Measurements from ENCODE around the gene SLC6A17.

Gene SLC6A17

DNA sequence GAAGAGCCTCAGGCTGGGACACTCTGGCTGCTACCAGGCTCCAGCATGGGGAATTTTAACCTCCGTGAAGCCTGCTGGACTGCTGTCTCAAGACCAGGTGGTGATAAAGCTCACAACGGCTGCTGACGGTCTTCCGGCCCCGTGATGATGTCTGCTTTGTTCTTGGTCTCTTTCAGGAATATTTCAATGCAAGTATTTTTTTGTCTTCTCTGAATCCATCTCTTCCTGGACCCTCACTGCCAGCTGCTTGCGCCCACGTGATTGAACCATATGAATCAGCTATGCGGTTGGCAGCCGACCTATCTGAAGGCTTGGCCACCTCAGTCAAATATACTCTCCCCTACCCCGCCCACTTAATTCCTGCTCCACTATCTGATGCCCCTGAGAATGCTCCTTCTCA lies 14.6 kb upstream of the SLC6A17 start:
- no peak for DNase-seq

DNA sequence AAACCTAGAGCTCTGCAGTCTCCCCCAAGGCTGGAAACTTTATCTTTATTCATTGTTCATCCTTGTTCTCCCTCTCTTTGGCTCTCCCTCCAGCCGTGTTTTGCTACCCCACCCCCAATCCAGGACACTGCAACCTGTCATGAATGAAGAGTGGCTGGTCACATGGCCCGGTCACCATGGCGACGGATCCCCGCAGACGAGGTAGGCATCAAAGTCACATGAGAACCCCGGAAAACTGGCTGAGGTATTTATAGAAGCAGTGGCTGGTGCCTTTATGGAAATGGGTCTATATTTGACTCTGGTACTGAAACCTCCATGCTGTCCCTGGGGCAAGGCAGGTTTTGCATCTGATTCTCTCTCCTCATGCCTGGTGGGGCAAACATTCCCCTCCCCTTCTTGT lies 13.4 kb upstream of the SLC6A17 start:
- peak; percentile 92 for DNase-seq

DNA sequence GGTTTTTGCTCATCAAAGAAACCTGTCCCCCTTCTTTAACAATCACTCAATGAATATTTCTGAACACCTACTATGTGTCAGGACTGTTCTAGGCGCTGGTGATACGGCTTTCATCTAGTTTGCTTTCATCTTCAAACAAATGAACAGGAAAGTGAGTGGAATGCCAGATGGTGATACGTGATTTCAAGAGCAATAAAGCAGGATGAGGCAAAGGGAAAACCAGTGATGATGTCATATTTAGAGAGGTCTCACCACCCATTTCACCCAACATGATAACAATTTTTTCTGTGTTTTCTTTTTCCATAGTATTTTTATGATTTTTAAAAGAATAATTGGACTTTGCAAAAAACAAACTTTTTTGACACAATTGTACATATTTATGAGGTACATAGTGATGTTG lies 11.3 kb upstream of the SLC6A17 start:
- no peak for DNase-seq

DNA sequence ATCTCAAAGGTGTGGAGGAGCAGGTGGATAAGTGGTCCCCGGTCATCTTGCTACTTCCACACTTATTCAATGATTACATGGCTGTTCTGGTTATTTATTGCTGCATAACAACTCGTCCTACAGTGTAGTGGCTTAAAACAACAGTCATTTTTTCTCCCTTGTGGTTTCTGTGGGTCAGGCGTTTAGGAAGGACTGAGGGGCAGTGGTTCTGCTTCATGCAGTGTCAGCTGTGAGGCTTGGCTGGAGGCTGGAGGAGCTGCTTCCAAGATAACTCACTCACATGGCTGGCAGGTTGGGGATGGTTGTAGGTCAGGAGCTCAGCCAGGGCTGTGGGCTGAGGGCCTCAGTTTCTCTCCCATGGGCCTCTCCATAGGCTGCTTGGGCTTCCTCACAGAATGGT lies 5.9 kb upstream of the SLC6A17 start:
- no peak for DNase-seq

DNA sequence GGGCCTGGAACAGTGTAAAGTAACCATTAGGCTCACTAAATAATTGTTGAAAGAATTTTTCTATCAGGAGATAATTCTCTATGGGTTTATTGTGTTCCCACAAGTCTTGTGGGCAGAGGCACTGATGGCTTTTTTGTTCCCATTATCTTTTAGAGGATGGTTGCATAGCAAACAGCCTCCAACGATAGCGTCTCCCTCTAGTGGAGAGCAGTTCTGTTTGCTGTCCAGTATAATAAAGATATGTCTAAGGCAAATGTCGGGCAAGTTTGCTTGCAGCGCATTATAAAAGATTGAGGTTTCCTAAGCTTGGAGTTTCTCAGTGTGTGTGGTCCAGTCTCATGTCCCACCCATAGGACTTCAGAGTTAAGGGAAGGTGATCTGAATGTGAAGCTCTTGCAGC lies 1.3 kb upstream of the SLC6A17 start:
- no peak for DNase-seq

DNA sequence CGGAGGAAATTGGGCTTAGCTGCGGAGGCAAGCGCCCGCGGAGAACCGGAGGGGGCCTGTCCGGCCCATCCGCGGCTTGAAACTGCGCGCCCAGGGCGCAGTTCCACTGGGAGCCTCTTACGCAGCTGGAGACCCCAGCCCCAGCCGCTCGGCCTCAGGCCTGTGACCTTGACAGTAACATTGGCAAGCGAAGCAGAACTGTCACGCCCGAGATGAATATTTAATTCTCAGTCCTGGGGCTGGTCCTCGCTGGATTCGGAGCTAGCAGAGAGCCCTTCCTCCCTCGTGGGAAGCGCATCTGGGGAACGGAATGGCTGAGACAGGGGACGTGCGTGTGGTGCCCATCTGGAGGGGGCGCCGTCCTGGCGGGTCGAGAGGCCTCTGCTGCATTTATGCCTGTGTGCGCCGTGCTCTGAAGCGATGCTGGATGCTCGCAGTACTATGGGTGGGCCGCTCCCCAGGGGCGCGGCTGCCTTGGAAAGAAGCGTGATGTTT lies 928 bp downstream of the SLC6A17 start:
- DNase-seq, result no peak

DNA sequence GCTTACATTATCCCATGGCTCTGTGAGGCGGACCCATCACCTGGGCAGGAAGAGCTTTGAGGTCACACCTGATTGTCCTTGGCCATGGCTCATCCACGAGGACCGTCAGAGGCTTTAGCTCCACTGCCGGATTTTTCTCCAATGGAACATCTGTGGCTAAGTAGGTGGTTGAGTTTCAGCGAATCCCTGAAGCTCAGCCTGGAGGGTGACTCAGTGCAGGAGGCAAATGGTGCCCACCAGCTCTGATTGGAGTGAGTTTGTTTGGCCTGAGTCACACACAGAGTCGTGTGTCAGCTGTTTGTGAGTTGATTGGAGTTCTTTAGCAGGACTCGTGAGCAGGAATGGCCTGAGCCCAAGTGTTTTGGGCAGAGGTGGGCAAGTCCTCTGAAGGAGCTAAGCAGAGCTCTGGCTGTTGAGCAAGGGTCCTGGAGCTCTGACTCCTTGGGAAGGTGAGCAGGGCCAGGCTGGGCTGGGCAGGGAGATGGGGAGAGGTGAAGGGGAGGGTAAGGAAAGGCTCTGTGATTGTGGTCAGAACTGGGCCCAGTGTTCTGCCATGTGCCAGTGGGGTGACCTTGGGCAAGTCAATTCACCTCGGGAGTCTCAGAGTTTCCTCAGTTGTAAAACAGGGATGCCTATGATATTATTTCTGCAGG lies 2.0 kb downstream of the SLC6A17 start:
- DNase-seq, result no peak

DNA sequence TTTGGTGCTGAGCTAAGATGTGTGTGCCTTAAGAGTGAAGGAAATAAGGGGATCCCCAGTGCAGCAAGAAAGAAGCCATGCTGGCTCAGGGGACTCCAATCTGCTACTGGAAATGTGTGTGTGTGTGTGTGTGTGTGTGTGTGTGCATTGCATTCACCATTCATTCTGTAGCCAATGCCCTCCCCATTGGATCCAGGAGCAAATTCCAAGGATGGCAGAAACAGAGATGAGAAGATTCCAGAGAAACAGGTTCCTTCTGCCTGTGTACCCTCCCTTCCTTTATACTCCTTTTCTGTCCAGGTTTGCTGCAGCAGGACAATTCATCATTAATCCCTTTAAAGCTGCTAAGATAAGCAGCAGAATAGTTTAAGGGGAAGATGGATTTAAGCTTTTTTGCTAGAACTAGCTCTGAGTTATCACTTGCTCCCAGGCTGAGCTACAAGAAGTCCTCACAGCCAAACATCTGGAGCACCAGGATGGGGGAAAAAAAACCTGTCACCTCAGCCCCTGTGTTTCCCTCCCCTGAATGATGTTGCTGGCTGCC lies 3.2 kb downstream of the SLC6A17 start:
- DNase-seq, result no peak

DNA sequence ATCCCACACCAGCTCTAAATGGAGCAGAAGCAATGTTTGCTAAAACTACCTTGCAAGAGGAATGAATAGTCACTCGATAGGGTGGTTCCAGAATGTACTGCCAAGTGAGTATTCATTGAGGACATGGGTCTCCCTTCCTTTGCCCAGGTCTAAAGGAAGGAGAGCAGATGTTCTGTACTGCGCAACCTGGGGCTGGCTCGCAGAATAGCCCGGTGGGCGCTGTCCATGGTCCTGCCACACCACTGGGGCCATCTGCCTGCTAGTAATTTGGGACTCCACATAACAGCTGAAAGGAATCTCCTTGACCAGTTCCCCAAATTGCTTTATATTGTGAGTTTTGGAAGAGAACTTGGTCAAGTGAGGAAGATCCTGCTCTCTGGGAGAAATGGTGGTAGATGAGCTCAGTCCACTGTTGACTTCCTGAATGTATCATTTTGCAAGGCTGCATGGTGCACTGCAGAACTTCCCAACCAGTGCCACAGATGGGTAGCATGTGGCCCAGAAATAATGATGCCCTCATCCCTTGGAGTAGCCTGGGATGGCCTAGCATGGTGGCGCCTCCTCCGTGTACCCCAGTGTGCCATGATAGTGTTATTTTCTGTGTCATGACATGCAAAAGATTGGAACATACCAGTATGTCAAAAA lies 5.7 kb downstream of the SLC6A17 start:
- no peak for DNase-seq

DNA sequence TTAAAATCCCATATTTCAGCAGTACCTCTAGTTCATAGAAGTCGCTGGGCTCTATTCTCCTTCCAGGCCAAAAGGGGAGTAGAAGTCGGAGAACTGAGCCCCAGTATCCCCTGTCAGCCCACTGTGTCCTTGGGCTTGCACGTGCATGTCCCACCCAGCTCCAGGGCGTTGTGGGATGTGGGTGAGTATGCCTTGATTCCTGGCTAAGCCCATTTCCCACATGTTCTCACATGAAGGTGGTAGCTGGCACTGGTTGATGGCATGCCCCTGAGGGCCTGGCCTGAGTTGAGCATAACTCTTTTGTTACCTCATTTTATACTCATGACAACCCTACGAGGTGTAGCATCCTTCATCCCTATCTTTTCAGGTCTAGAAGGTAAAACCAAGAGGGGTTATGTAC lies 8.0 kb downstream of the SLC6A17 start:
- DNase-seq, result no peak

DNA sequence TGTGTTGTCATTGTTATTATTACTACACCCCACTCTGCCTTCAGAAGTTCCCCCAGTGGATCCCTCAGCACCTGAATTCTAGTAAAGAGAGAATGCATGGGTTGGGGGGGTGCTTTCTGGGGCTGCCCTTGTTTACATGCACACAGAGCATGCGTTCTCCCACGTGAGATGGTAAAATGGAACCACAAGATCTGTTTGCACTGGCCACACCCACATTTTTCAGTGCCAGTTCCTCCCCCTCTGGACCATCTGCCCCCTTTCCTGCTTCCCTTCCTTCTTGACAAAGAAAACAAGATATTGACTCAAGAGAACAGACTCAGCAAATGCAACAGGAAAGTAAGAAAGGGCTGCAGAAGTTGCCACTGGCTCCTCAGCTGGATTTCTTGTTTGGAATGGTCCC lies 8.9 kb downstream of the SLC6A17 start:
- no peak for DNase-seq

DNA sequence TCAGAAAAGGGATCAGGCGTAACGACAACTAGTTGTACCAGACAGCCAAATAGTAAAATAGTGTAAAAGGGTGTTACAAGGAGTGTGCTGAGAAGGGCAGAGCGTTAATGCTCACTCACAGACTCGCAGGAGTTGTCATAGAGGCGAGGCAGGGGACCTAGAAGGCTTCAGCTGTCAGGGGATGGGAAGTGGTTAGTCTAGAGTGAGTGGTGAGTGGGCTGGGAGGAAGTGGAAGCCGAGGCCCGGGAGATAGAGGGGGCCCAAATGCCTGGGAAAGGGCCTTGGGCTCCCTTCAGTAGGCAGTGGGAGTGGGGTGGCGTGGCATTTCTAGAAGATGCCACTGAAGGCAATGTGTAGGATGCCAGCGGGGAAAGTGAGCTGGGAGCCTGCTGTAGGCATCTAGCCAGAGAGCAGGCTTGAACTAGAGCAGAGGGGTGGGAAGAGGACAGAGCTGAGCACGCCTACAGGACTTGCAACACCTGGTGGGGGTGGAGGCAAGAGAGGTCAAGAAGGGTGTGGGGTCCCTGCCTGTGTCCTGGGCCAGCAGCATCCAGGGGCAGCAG lies 10.3 kb downstream of the SLC6A17 start:
- DNase-seq, result no peak

DNA sequence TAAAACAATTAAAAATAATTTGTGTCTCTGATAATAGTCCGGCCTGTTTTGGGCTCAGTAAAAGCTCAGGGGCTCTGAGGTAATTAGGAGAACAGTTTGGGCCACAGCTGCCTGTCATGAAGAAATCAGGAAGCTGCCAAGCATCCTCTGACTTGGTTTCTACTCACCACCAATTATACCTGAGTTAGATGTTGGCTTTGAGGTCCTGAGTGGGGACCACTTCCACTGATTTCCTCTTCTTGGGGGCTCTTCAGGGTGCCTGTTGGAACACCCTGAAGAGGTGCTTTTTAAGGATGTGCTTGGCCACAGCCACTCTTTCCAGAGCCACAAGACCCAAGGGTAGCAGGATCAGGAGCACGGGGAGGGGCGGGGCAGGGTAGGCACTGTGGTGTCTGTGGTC lies 10.9 kb downstream of the SLC6A17 start:
- DNase-seq, result no peak

DNA sequence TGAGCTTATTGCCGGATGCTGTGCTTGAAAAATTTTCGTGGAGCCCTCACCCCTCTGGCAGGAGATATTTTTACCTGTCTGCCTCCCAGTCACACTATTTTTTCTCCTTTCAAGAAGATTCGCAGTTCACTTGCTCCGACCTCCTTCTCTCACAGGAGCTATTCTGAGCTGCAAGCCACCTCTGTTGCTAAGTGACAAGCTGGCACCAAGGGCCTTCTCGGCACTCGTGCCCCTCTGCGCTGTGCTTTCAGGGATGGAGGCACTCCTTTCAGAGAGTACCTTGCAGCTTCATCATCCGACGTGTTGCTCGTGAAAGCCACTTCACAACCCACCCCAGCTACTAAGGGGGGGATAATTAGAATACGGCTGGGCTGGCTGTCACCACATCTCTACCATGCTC lies 11.6 kb downstream of the SLC6A17 start:
- peak; percentile 25 for DNase-seq

DNA sequence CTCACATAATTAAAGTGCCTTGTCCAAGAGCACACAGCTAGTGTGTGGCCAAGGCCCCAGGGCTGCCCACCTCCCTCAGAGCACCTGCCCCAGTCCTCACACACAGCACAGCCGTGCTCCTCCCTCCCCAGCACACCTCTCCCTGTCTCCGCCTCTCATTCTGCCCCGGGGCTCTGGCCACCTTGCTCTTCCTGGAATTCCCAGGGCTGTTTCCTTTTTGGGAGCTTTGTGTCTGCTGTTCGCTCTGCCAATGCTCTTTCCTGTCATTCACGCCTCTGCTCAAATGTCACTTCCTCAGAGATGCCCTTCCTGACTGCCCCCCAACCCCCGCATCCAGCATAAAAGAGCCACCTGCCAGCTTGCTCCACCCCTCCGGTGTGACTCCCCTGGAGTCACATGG lies 13.3 kb downstream of the SLC6A17 start:
- DNase-seq, result no peak

DNA sequence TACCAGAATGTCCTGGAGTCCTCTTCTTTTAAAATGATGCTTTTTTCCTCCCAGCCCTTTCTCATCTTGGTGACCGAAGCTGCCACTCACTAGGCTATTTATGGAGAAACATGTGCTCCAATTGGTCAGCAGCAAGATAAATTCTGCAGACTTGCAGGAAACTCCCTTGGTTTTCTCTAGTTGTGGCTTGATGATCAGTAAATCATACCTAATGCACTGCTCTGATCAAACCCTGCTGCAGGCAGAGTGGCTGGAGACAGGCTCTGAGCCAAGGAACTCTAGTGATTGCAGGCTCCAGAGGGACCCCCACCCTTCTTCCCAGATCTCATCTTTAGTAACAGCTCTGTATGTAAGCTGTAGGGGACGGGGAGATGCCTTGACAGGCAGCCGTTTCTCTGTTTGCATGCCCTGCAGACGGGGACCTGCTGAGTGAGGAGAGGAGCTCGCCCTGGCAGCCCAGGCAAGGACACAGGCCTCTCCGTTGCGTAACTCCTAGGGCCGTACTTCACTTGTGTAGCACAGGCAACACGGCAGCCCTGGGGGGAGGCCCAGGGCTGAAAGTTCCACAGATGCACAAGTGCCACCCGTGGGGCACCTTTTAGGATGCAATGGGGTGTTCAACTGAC lies 14.5 kb downstream of the SLC6A17 start:
- DNase-seq, result no peak

DNA sequence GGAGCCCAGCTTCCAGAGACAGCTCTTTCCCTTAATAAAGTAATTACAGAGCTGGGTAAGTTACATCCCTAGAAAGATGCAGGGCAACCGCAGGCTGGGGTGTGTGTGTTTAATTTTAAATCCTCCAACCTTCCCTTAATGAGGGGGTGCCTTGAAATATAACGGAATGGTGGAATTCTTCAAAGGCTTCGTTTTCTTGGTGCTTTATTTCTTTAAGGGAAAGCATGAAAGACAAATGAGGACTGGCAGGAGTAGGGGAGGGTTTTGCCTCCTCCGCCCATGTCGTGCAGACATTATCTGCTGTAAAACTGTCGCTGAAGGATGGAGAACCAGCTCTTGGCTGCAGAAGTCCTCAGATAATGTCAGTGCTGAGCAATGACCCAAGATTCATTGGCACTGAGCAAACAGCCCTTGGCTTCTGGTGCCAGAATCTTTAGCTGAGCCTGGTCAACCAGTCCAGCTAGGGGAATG lies 15.5 kb downstream of the SLC6A17 start:
- no peak for DNase-seq

DNA sequence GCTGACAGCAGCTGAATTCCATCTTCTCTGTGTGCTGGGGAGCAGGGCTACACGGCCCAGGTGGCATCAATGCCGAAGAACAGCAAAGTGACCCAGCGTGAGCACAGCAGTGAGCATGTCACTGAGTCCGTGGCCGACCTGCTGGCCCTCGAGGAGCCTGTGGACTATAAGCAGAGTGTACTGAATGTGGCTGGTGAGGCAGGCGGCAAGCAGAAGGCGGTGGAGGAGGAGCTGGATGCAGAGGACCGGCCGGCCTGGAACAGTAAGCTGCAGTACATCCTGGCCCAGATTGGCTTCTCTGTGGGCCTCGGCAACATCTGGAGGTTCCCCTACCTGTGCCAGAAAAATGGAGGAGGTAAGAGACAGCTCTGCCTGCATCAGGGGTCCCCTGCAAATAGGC lies 16.6 kb downstream of the SLC6A17 start:
- DNase-seq, result no peak

DNA sequence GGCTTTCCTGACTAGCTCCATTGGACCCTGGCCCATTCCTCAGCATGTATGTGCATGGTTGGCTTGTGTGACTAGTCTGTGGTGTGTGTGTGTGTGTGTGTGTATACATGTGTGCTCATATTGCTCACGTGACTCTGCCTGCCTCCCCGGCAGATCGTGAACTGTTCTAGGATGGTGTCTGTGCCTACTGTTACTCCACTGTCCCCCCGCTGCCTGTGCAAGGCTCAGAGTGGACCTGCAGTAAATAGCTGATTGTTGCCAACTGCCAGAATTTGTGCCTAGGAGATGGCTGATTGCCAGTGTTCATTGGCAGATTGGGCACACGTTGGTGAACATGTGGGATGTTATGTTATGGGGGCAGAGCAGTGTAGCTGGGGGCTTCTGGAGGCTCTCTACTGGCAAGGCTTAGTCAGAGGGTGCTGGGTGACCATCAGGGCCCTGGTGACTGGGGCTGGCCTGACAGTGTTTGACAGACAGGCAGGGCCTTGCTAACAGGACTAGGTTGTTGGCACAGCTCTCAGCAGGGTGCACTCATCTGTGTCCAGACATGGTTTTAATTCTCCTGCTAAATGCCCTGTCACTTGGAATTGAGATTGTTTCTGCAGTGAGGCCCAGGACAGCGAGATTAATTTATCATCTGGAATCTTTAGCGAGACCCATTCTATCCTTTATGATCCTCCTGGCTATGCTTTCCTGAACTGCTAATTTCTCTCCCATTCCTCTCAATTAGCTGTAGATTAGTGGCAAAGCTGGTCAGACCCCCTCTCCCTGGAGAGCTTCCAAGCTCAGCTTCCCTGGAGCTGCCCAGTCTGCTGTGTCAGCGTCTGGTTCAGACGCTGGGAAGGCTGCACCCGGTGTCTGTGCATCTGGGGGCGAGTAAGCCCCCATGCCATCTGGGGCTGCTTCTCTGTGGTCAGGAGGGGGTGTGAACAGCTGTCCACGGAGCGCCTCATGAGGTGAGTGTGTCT lies 20.8 kb downstream of the SLC6A17 start:
- DNase-seq, result no peak

DNA sequence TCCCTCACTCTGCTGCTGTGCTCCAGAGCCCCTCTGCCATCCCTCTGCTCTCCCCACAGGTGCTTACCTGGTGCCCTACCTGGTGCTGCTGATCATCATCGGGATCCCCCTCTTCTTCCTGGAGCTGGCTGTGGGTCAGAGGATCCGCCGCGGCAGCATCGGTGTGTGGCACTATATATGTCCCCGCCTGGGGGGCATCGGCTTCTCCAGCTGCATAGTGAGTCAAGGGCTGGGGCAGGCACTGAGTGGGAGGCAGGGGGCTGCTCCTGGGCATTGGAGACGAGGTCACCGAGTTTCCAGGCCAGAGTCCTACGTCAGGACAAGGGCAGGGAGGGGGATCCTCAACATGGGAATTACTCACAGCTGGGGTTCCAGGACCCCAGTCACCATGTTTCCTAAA lies 21.7 kb downstream of the SLC6A17 start:
- DNase-seq, result no peak

DNA sequence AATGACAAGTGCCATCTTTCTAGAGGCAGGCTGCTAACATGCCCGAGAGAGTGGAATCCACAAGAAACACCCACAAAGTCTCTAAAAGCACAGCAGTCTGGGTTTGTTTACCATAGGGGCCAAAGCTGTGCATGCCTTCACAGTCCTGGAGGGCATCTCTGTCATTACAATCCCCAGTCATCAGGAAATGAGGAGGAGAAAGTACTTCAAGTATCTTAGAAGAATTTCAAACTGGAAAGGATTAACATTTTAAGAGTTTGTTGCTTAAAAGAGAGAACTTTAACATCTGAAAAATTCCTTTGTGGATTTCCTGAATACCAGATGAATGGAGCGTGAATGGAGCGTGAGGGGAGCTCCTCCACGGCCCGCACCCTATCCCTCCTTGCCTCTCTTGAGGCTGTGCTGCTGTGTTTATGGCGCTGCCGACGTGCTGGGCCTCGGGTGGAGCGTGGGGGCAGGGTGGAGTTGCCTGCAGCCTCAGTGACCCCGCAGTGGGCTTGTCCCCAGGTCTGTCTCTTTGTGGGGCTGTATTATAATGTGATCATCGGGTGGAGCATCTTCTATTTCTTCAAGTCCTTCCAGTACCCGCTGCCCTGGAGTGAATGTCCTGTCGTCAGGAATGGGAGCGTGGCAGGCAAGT lies 23.3 kb downstream of the SLC6A17 start:
- no peak for DNase-seq

DNA sequence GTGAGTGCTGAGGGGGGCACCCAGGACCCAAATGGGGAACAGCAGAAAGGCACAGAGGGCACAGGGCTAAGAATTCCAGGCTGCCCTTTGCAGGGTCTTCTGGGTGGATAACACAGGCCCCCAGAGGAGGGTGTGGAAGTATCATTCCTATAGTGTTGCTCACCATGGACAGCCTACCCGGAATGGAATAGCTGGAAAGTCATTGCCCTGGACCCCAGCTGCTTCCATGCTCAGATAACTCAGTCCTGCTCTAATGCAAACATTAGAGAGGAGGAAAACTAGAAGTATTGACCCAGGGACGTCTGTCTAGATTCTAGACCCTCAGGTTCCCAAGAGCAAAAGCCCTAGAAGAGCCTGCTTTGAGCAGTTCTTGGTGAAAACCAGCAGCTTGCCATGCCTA lies 24.7 kb downstream of the SLC6A17 start:
- no peak for DNase-seq
